ENCODE data around the gene MYL6B.

DNA sequence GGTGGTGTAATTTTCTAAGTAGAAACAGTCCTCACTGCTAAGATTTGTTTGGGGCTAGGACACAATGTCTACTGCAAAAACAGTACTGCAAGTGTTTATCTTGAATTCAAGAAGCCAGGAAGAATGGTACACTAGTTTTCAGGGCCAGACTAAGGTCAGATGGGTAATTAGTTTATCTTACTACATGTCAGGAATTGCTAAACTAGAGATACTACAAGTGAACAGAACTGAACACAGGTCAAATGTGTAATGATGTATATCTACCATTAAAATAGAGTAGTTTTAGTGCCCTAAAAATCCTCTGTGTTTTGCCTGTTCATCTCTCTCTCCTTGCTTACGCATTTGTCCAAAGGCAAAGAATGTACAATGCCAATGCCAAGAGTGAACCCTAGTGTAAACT is 38.3 kb upstream of the MYL6B start:
- TF ChIP-seq, protein P1, sequence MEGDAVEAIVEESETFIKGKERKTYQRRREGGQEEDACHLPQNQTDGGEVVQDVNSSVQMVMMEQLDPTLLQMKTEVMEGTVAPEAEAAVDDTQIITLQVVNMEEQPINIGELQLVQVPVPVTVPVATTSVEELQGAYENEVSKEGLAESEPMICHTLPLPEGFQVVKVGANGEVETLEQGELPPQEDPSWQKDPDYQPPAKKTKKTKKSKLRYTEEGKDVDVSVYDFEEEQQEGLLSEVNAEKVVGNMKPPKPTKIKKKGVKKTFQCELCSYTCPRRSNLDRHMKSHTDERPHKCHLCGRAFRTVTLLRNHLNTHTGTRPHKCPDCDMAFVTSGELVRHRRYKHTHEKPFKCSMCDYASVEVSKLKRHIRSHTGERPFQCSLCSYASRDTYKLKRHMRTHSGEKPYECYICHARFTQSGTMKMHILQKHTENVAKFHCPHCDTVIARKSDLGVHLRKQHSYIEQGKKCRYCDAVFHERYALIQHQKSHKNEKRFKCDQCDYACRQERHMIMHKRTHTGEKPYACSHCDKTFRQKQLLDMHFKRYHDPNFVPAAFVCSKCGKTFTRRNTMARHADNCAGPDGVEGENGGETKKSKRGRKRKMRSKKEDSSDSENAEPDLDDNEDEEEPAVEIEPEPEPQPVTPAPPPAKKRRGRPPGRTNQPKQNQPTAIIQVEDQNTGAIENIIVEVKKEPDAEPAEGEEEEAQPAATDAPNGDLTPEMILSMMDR (IDR thresholded peaks at IDR 0.05; ENCODE audit: extremely low read depth in 1 of 2, insufficient read depth in 1 of 2, low read depth in 1 of 2, low read length in 2 of 2) = no peak
- TF ChIP-seq POLR2A (IDR thresholded peaks at IDR 0.05; ENCODE audit: low read depth, low read length) = no peak
